ENCODE measurements around the gene GAB2. TPM values are rescaled to one million over a fixed set of nuclear protein-coding genes. Genes with fewer than 3 reads are reported as not detected.

The GAB2 gene
- total and polyA plus RNA-seq, 4 donors: 16.2 to 31.5 (median 27.5) TPM

- Histone ChIP-seq H3K4me1 (ENCODE audit: control insufficient read depth, insufficient read depth, low read length) (peaks cover 4% of the 10 kb centered on the region), H3K36me3 (ENCODE audit: control insufficient read depth, insufficient read depth, low read length) (no peaks in the 10 kb centered on the region), H3K9me3 (ENCODE audit: control insufficient read depth, insufficient read depth, low read length) (no peaks in the 10 kb centered on the region), H3K27ac (ENCODE audit: low read depth, low read length) (no peak overlapping the region), H3K27me3 (ENCODE audit: control insufficient read depth, insufficient read depth, low read length) (no peaks in the 10 kb centered on the region), H3K4me3 (ENCODE audit: low read depth, low read length) (no peak overlapping the region)
- WGBS (ENCODE audit: insufficient coverage): no CpG with 5 or more reads among the region's 2 CpGs
- DNase-seq (ENCODE audit: low read depth in 4 of 6, low spot score in 6 of 6): no peak
These were observed 74.3 kb downstream of the GAB2 start for GRCh38 chr11:78343303-78343702.

GRCh38 chr11:78341841-78342240, 75.8 kb downstream of the GAB2 start:
- H3K4me1 ChIP-seq (ENCODE audit: control insufficient read depth, insufficient read depth, low read length): peaks cover 4% of the 10 kb centered on the region
- no peak for DNase-seq (ENCODE audit: low read depth in 4 of 6, low spot score in 6 of 6)

GRCh38 chr11:78340530-78340929, 77.1 kb downstream of the GAB2 start:
- Histone ChIP-seq H3K4me3 (ENCODE audit: low read depth, low read length) (no peak overlapping the region), H3K9me3 (ENCODE audit: control insufficient read depth, insufficient read depth, low read length) (no peaks in the 10 kb centered on the region), H3K36me3 (ENCODE audit: control insufficient read depth, insufficient read depth, low read length) (no peaks in the 10 kb centered on the region), H3K27ac (ENCODE audit: low read depth, low read length) (no peak overlapping the region), H3K4me1 (ENCODE audit: control insufficient read depth, insufficient read depth, low read length) (peaks cover 4% of the 10 kb centered on the region), H3K27me3 (ENCODE audit: control insufficient read depth, insufficient read depth, low read length) (no peaks in the 10 kb centered on the region)
- no peak for DNase-seq (ENCODE audit: low read depth in 4 of 6, low spot score in 6 of 6)
- WGBS (ENCODE audit: insufficient coverage): 100% methylated on average over 1 of the region's 2 CpGs

More at GRCh38 chr11:78341841-78342240, 75.8 kb downstream of the GAB2 start:
- Histone ChIP-seq H3K36me3 (ENCODE audit: control insufficient read depth, insufficient read depth, low read length) (no peaks in the 10 kb centered on the region), H3K27ac (ENCODE audit: low read depth, low read length) (no peak overlapping the region), H3K27me3 (ENCODE audit: control insufficient read depth, insufficient read depth, low read length) (no peaks in the 10 kb centered on the region), H3K4me3 (ENCODE audit: low read depth, low read length) (no peak overlapping the region), H3K9me3 (ENCODE audit: control insufficient read depth, insufficient read depth, low read length) (no peaks in the 10 kb centered on the region)
- 75% methylated on average over 2 of the region's 2 CpGs for WGBS (ENCODE audit: insufficient coverage)

GRCh38 chr11:78339945-78340344, 77.7 kb downstream of the GAB2 start:
- no peaks in the 10 kb centered on the region for H3K36me3 ChIP-seq (ENCODE audit: control insufficient read depth, insufficient read depth, low read length)
- DNase-seq (ENCODE audit: low read depth in 4 of 6, low spot score in 6 of 6): no peak
- 83% methylated on average over 1 of the region's 3 CpGs for WGBS (ENCODE audit: insufficient coverage)
- H3K27me3 ChIP-seq (ENCODE audit: control insufficient read depth, insufficient read depth, low read length): no peaks in the 10 kb centered on the region
- H3K27ac ChIP-seq (ENCODE audit: low read depth, low read length): no peak overlapping the region
- H3K9me3 ChIP-seq (ENCODE audit: control insufficient read depth, insufficient read depth, low read length): no peaks in the 10 kb centered on the region
- peaks cover 2% of the 10 kb centered on the region for H3K4me1 ChIP-seq (ENCODE audit: control insufficient read depth, insufficient read depth, low read length)
- no peak overlapping the region for H3K4me3 ChIP-seq (ENCODE audit: low read depth, low read length)

- peak in 1 of 6 donors; percentile 17 for DNase-seq (ENCODE audit: low read depth in 4 of 6, low spot score in 6 of 6)
- no peaks in the 10 kb centered on the region for H3K9me3 ChIP-seq (ENCODE audit: control insufficient read depth, insufficient read depth, low read length)
- H3K27ac ChIP-seq (ENCODE audit: low read depth, low read length): no peak overlapping the region
- H3K4me3 ChIP-seq (ENCODE audit: low read depth, low read length): no peak overlapping the region
- no peaks in the 10 kb centered on the region for H3K27me3 ChIP-seq (ENCODE audit: control insufficient read depth, insufficient read depth, low read length)
- 63% methylated on average over 1 of the region's 1 CpG for WGBS (ENCODE audit: insufficient coverage)
- no peaks in the 10 kb centered on the region for H3K36me3 ChIP-seq (ENCODE audit: control insufficient read depth, insufficient read depth, low read length)
- no peaks in the 10 kb centered on the region for H3K4me1 ChIP-seq (ENCODE audit: control insufficient read depth, insufficient read depth, low read length)
These were observed 78.1 kb downstream of the GAB2 start for GRCh38 chr11:78339483-78339882.

- DNase-seq (ENCODE audit: low read depth in 4 of 6, low spot score in 6 of 6): no peak
- Histone ChIP-seq H3K4me1 (ENCODE audit: control insufficient read depth, insufficient read depth, low read length) (no peaks in the 10 kb centered on the region), H3K27me3 (ENCODE audit: control insufficient read depth, insufficient read depth, low read length) (no peaks in the 10 kb centered on the region), H3K9me3 (ENCODE audit: control insufficient read depth, insufficient read depth, low read length) (no peaks in the 10 kb centered on the region), H3K4me3 (ENCODE audit: low read depth, low read length) (no peak overlapping the region), H3K27ac (ENCODE audit: low read depth, low read length) (no peak overlapping the region), H3K36me3 (ENCODE audit: control insufficient read depth, insufficient read depth, low read length) (no peaks in the 10 kb centered on the region)
- WGBS (ENCODE audit: insufficient coverage): 100% methylated on average over 3 of the region's 6 CpGs
These were observed 78.9 kb downstream of the GAB2 start for GRCh38 chr11:78338702-78339101.

- Histone ChIP-seq H3K27ac (ENCODE audit: low read depth, low read length) (no peak overlapping the region), H3K27me3 (ENCODE audit: control insufficient read depth, insufficient read depth, low read length) (no peaks in the 10 kb centered on the region), H3K4me3 (ENCODE audit: low read depth, low read length) (no peak overlapping the region), H3K9me3 (ENCODE audit: control insufficient read depth, insufficient read depth, low read length) (no peaks in the 10 kb centered on the region), H3K4me1 (ENCODE audit: control insufficient read depth, insufficient read depth, low read length) (no peaks in the 10 kb centered on the region), H3K36me3 (ENCODE audit: control insufficient read depth, insufficient read depth, low read length) (no peaks in the 10 kb centered on the region)
- no CpG with 5 or more reads among the region's 1 CpG for WGBS (ENCODE audit: insufficient coverage)
- no peak for DNase-seq (ENCODE audit: low read depth in 4 of 6, low spot score in 6 of 6)
These were observed 79.5 kb downstream of the GAB2 start for GRCh38 chr11:78338138-78338537.

- Histone ChIP-seq H3K9me3 (ENCODE audit: control insufficient read depth, insufficient read depth, low read length) (no peaks in the 10 kb centered on the region), H3K4me1 (ENCODE audit: control insufficient read depth, insufficient read depth, low read length) (no peaks in the 10 kb centered on the region), H3K36me3 (ENCODE audit: control insufficient read depth, insufficient read depth, low read length) (no peaks in the 10 kb centered on the region), H3K27me3 (ENCODE audit: control insufficient read depth, insufficient read depth, low read length) (no peaks in the 10 kb centered on the region), H3K27ac (ENCODE audit: low read depth, low read length) (no peak overlapping the region), H3K4me3 (ENCODE audit: low read depth, low read length) (no peak overlapping the region)
- whole genome bisulfite sequencing (ENCODE audit: insufficient coverage): no CpG with 5 or more reads among the region's 2 CpGs
- DNase-seq (ENCODE audit: low read depth in 4 of 6, low spot score in 6 of 6): no peak
These were observed 80.1 kb downstream of the GAB2 start for GRCh38 chr11:78337554-78337924.

GRCh38 chr11:78336877-78337553, 80.6 kb downstream of the GAB2 start:
- Histone ChIP-seq H3K4me1 (ENCODE audit: control insufficient read depth, insufficient read depth, low read length) (no peaks in the 10 kb centered on the region), H3K27me3 (ENCODE audit: control insufficient read depth, insufficient read depth, low read length) (no peaks in the 10 kb centered on the region), H3K27ac (ENCODE audit: low read depth, low read length) (no peak overlapping the region), H3K4me3 (ENCODE audit: low read depth, low read length) (no peak overlapping the region), H3K9me3 (ENCODE audit: control insufficient read depth, insufficient read depth, low read length) (no peaks in the 10 kb centered on the region), H3K36me3 (ENCODE audit: control insufficient read depth, insufficient read depth, low read length) (no peaks in the 10 kb centered on the region)
- no peak for DNase-seq (ENCODE audit: low read depth in 4 of 6, low spot score in 6 of 6)
- 100% methylated on average over 2 of the region's 4 CpGs for WGBS (ENCODE audit: insufficient coverage)

GRCh38 chr11:78334109-78334508, 83.5 kb downstream of the GAB2 start:
- Histone ChIP-seq H3K9me3 (ENCODE audit: control insufficient read depth, insufficient read depth, low read length) (no peaks in the 10 kb centered on the region), H3K36me3 (ENCODE audit: control insufficient read depth, insufficient read depth, low read length) (no peaks in the 10 kb centered on the region), H3K4me3 (ENCODE audit: low read depth, low read length) (no peak overlapping the region), H3K27ac (ENCODE audit: low read depth, low read length) (no peak overlapping the region), H3K4me1 (ENCODE audit: control insufficient read depth, insufficient read depth, low read length) (peaks cover 5% of the 10 kb centered on the region), H3K27me3 (ENCODE audit: control insufficient read depth, insufficient read depth, low read length) (no peaks in the 10 kb centered on the region)
- no peak for DNase-seq (ENCODE audit: low read depth in 4 of 6, low spot score in 6 of 6)

Measured in spinal cord (tissue), 10 donors.